GM10248 (cell line): ENCODE measurements around the gene NUDT13.
A peak's percentile ranks its signal among the peaks of the same experiment; 100 is the strongest.

Experiments
- CTCF ChIA-PET: fragments of 300-600 bp; sonication (Branson Sonifier 250); formaldehyde crosslinking; extraction: SDS; loops from one replicate; lab custom pipeline; 2021; ENCODE audit warnings: antibody characterized with exemption; lab: Yijun Ruan, JAX
- POLR2A ChIA-PET: fragments of 350-650 bp; sonication (Branson Sonifier 250); formaldehyde crosslinking; extraction: SDS; loops from one replicate; lab custom pipeline; 2020; ENCODE audit warnings: antibody characterized with exemption; lab: Yijun Ruan, JAX
- DNase-seq: peaks from one replicate; pipeline ENCODE4 v3.0.0; 2012; ENCODE audit errors: extremely low spot score
- CTCF ChIP-seq: IDR thresholded peaks from 2 replicates; pipeline ENCODE4 v1.5.1; 2012; ENCODE audit warnings: mild to moderate bottlenecking, low read depth; ENCODE audit errors: extremely low read depth, missing control alignments, control extremely low read depth

Gene NUDT13

GRCh38 chr10:73113551-73113950 lies 3.3 kb downstream of the NUDT13 start:
- POLR2A ChIA-PET: interaction anchor here (1.1 to 1.2 kb wide), 2 partner anchors 17 to 18 kb away, joined by 5 to 6 read pairs; partner anchors contain the start of gene P4HA1
- DNase-seq: no peak
- TF ChIP-seq CTCF: no peak
- CTCF ChIA-PET: interaction anchor here (1.1 to 3.3 kb wide), 4 partner anchors 11 to 45 kb away, joined by 3 to 16 read pairs (median 5); partner anchors contain the start of gene P4HA1

- DNase-seq: no peak
- TF ChIP-seq CTCF: no peak
- POLR2A ChIA-PET: interaction anchor here (0.5 kb wide), 1 partner anchor 20 kb away, joined by 3 read pairs; no protein-coding TSS in a partner anchor
- CTCF ChIA-PET: interaction anchor here (1.4 to 3.3 kb wide), 2 partner anchors 9 to 53 kb away, joined by 3 to 16 read pairs; no protein-coding TSS in a partner anchor
Observed at GRCh38 chr10:73116017-73116416, 5.8 kb downstream of the NUDT13 start.

GRCh38 chr10:73117976-73118743 lies 7.9 kb downstream of the NUDT13 start:
- ChIA-PET POLR2A (interaction anchor here (0.8 to 1.6 kb wide), 3 partner anchors 22 to 378 kb away, joined by 3 to 10 read pairs (median 6); partner anchors contain the start of gene P4HA1), CTCF (interaction anchor here (1.2 to 1.9 kb wide), 2 partner anchors 22 to 38 kb away, joined by 3 to 7 read pairs; partner anchors contain the start of gene P4HA1)
- no peak for TF ChIP-seq CTCF
- peak; percentile 71 for DNase-seq

- no peak for DNase-seq
- ChIA-PET POLR2A (no interaction called here), CTCF (interaction anchor here (1.9 kb wide), 1 partner anchor 23 kb away, joined by 7 read pairs; the partner anchor contains the start of gene P4HA1)
Observed at GRCh38 chr10:73119457-73119856, 9.2 kb downstream of the NUDT13 start.

GRCh38 chr10:73119952-73120351 lies 9.7 kb downstream of the NUDT13 start:
- ChIA-PET POLR2A (no interaction called here), CTCF (no interaction called here)
- TF ChIP-seq CTCF: no peak
- DNase-seq: no peak

More at GRCh38 chr10:73119457-73119856, 9.2 kb downstream of the NUDT13 start:
- no peak for TF ChIP-seq CTCF

GRCh38 chr10:73126343-73126742 lies 16.1 kb downstream of the NUDT13 start:
- no peak for DNase-seq
- TF ChIP-seq CTCF: no peak
- ChIA-PET CTCF (interaction anchor here (1.1 to 2.1 kb wide), 3 partner anchors 9 to 30 kb away, joined by 4 to 6 read pairs (median 5); partner anchors contain the start of gene P4HA1), POLR2A (no interaction called here)
